PC-3 (cell line): Measurements from ENCODE around the gene SMC1A.

Experiments used
- CTCF ChIP-seq: fragments of 300-600 bp; sonication (generic); conservative IDR thresholded peaks from 2 replicates; pipeline ENCODE4 v1.5.1; 2017; ENCODE audit warnings: antibody characterized with exemption, low read depth, mild to moderate bottlenecking, low read length
- EZH2 ChIP-seq: fragments of 300-600 bp; sonication (generic); IDR thresholded peaks from one replicate; pipeline ENCODE4 v1.6.1; 2017; ENCODE audit warnings: antibody characterized with exemption, mild to moderate bottlenecking, low read length; ENCODE audit not compliant: unreplicated experiment
- EZH2phosphoT487 ChIP-seq: fragments of 300-600 bp; sonication (generic); IDR thresholded peaks from 2 replicates; pipeline ENCODE4 v1.6.1; 2018; ENCODE audit warnings: mild to moderate bottlenecking, antibody characterized with exemption, low read length, borderline replicate concordance

- TF ChIP-seq CTCF = no peak
- TF ChIP-seq EZH2 = no peak
- no peak for TF ChIP-seq EZH2phosphoT487
Measured at GRCh38 chrX:53441531-53442321, 19.3 kb upstream of the SMC1A start.
